Amygdala (tissue), 56 donors: ENCODE results near the gene FRY.
"Not testable (repeated sequence)": the region's sequence is repeated elsewhere in the genome, so short reads cannot be mapped to it uniquely, and the experiment has no call there.

Experiments
- DNase-seq, 56 donors: peaks; one replicate each; lab custom pipeline; 2025; lab: John Stamatoyannopoulos, UW

The FRY gene

GRCh38 chr13:32040052-32040642 lies 8.6 kb downstream of the FRY start:
- DNase-seq: no peak

- no peak for DNase-seq
Observed at GRCh38 chr13:32040689-32041088, 9.1 kb downstream of the FRY start.

GRCh38 chr13:32041429-32041828 lies 9.9 kb downstream of the FRY start:
- DNase-seq: no peak

- no peak for DNase-seq
Observed at GRCh38 chr13:32042551-32042950, 11.0 kb downstream of the FRY start.

GRCh38 chr13:32044446-32044845 lies 12.9 kb downstream of the FRY start:
- DNase-seq: no peak

- no peak for DNase-seq
Observed at GRCh38 chr13:32045537-32045936, 14.0 kb downstream of the FRY start.

GRCh38 chr13:32045982-32046785 lies 14.6 kb downstream of the FRY start:
- DNase-seq: peak in 19 of 56 donors; percentile 1 to 82 (median 20)

GRCh38 chr13:32047088-32047487 lies 15.5 kb downstream of the FRY start:
- no peak for DNase-seq

GRCh38 chr13:32047793-32048192 lies 16.2 kb downstream of the FRY start:
- no peak for DNase-seq

- DNase-seq: no peak
Observed at GRCh38 chr13:32048816-32049215, 17.2 kb downstream of the FRY start.

GRCh38 chr13:32051156-32051555 lies 19.6 kb downstream of the FRY start:
- no peak for DNase-seq

- no peak for DNase-seq
Observed at GRCh38 chr13:32056316-32056715, 24.7 kb downstream of the FRY start.

GRCh38 chr13:32057325-32057724 lies 25.8 kb downstream of the FRY start:
- DNase-seq: not testable (repeated sequence)

GRCh38 chr13:32059511-32059984 lies 28.0 kb downstream of the FRY start:
- DNase-seq: no peak

- no peak for DNase-seq
Observed at GRCh38 chr13:32060401-32060878, 28.9 kb downstream of the FRY start.

- no peak for DNase-seq
Observed at GRCh38 chr13:32063619-32064233, 32.2 kb downstream of the FRY start.

GRCh38 chr13:32067149-32067961 lies 35.8 kb downstream of the FRY start:
- no peak for DNase-seq

GRCh38 chr13:32068255-32068654 lies 36.7 kb downstream of the FRY start:
- DNase-seq: no peak

GRCh38 chr13:32073180-32073864 lies 41.7 kb downstream of the FRY start:
- DNase-seq: no peak
